Adrenal gland (tissue), 5 donors: ENCODE data around the gene ARPC1A.

Experiments used
- CTCF ChIP-seq, 6 experiments: fragments of 450-650 bp in 4 of 6; fragments of 200-600 bp in 2 of 6; sonication (generic) in 1 of 6; IDR thresholded peaks; 1 replicate in 5 of 6; 2 replicates in 1 of 6; pipeline versions ENCODE4 v1.5.1 to v1.8.0; 2016 to 2021; ENCODE audit warnings: antibody characterized with exemption in 6 of 6, mild to moderate bottlenecking in 2 of 6, moderate library complexity in 1 of 6
- POLR2A ChIP-seq, 2 donors: fragments of 450-650 bp; IDR thresholded peaks; one replicate each; pipeline ENCODE4 v1.6.1; 2017; ENCODE audit warnings: antibody characterized with exemption in 2 of 2, mild to moderate bottlenecking in 2 of 2, moderate library complexity in 1 of 2
- donor health status: DM: no; HTN: no; CAD: no.

GRCh38 chr7:99384523-99384922 lies 58.8 kb downstream of the ARPC1A start:
- TF ChIP-seq POLR2A (IDR thresholded peaks at IDR 0.05), result no peak
- TF ChIP-seq CTCF (IDR thresholded peaks at IDR 0.05), result no peak
